ENCODE data around the gene LARP4B. TPM values are rescaled to one million over a fixed set of nuclear protein-coding genes. Genes with fewer than 3 reads are reported as not detected.

LARP4B gene
- polyA plus RNA-seq, 1 of the 3 experiments (the other 2 are of a cell fraction), result 23.3 TPM

- no peak for TF ChIP-seq MAX (IDR thresholded peaks at IDR 0.05; ENCODE audit: low read depth)
- no peak for TF ChIP-seq RAD21 (IDR thresholded peaks at IDR 0.05; ENCODE audit: low read length)
- no peak for TF ChIP-seq YY1 (IDR thresholded peaks at IDR 0.05; ENCODE audit: low read depth)
- TF ChIP-seq ZBTB33 (IDR thresholded peaks at IDR 0.05; ENCODE audit: borderline replicate concordance, low read depth), result no peak
- TF ChIP-seq RFX5 (IDR thresholded peaks at IDR 0.05; ENCODE audit: low read length), result no peak
- no peak for TF ChIP-seq TAF1 (IDR thresholded peaks at IDR 0.05; ENCODE audit: borderline replicate concordance, low read depth, low read length)
- TF ChIP-seq CTCF (IDR thresholded peaks at IDR 0.05), result no peak
- no peaks in the 10 kb centered on the region for H3K36me3 ChIP-seq (replicated peaks in 1 of 2; ENCODE audit: control insufficient read depth in 1 of 2, insufficient read depth in 2 of 2, low read length in 1 of 2)
- H2AFZ ChIP-seq (ENCODE audit: low read depth), result no peak overlapping the region
- no peaks in the 10 kb centered on the region for H3F3A ChIP-seq (replicated peaks; ENCODE audit: insufficient read depth)
- H3K9me2 ChIP-seq, result no peaks in the 10 kb centered on the region
- H3K79me2 ChIP-seq (ENCODE audit: insufficient read depth), result no peaks in the 10 kb centered on the region
- 100% methylated on average over 4 of the region's 7 CpGs for WGBS (ENCODE audit: low lambda C conversion rate)
- H3K9me3 ChIP-seq, result no peaks in the 10 kb centered on the region
- ChIA-PET POLR2A (no interaction called here), CTCF (no interaction called here)
- DNase-seq, result no peak
- H3K9ac ChIP-seq, result no peak overlapping the region
- H3K27ac ChIP-seq (ENCODE audit: low read depth in 2 of 2, low read length in 1 of 2), result no peak overlapping the region
- H4K20me1 ChIP-seq (ENCODE audit: insufficient read depth), result no peaks in the 10 kb centered on the region
- no peaks in the 10 kb centered on the region for H3K27me3 ChIP-seq (ENCODE audit: insufficient read depth)
- H3K4me1 ChIP-seq (ENCODE audit: control insufficient read depth in 1 of 2, insufficient read depth in 2 of 2, low read depth in 1 of 2, low read length in 1 of 2), result peaks cover 0 to 15% of the 10 kb centered on the region in 2 experiments; a peak in 1 of 4 replicates
- H3K4me2 ChIP-seq, result no peak overlapping the region
- H3K4me3 ChIP-seq (ENCODE audit: low read depth in 2 of 2, low read length in 1 of 2), result no peak overlapping the region
Observed at GRCh38 chr10:791639-792038, 139.9 kb downstream of the LARP4B start.

- Histone ChIP-seq H3K4me2 (no peak overlapping the region), H3K9me3 (no peaks in the 10 kb centered on the region), H3K9me2 (no peaks in the 10 kb centered on the region), H3K4me1 (ENCODE audit: control insufficient read depth in 1 of 2, insufficient read depth in 2 of 2, low read depth in 1 of 2, low read length in 1 of 2) (peaks cover 0 to 15% of the 10 kb centered on the region in 2 experiments; a peak in 1 of 4 replicates), H2AFZ (ENCODE audit: low read depth) (no peak overlapping the region), H3K27ac (ENCODE audit: low read depth in 2 of 2, low read length in 1 of 2) (no peak overlapping the region), H3K9ac (no peak overlapping the region), H3K27me3 (ENCODE audit: insufficient read depth) (no peaks in the 10 kb centered on the region), H3F3A (replicated peaks; ENCODE audit: insufficient read depth) (no peaks in the 10 kb centered on the region), H4K20me1 (ENCODE audit: insufficient read depth) (no peaks in the 10 kb centered on the region), H3K79me2 (ENCODE audit: insufficient read depth) (no peaks in the 10 kb centered on the region), H3K36me3 (replicated peaks in 1 of 2; ENCODE audit: control insufficient read depth in 1 of 2, insufficient read depth in 2 of 2, low read length in 1 of 2) (no peaks in the 10 kb centered on the region), H3K4me3 (ENCODE audit: low read depth in 2 of 2, low read length in 1 of 2) (no peak overlapping the region)
- peak; percentile 10 for DNase-seq
- ChIA-PET CTCF (interaction anchor here (0.6 to 3.9 kb wide), 8 partner anchors 13 to 627 kb away, joined by 3 to 54 read pairs (median 7); no protein-coding TSS in a partner anchor), POLR2A (no interaction called here)
- 82% methylated on average over 10 of the region's 25 CpGs for WGBS (ENCODE audit: low lambda C conversion rate)
- TF ChIP-seq EZH2phosphoT487 (IDR thresholded peaks at IDR 0.05; ENCODE audit: borderline replicate concordance, low read depth) (no peak), FOXM1 (IDR thresholded peaks at IDR 0.05; ENCODE audit: low read depth) (no peak), MAX (IDR thresholded peaks at IDR 0.05; ENCODE audit: low read depth) (no peak), TAF1 (IDR thresholded peaks at IDR 0.05; ENCODE audit: borderline replicate concordance, low read depth, low read length) (no peak), IRF3 (IDR thresholded peaks at IDR 0.05; ENCODE audit: low read depth, low read length) (no peak), REST (IDR thresholded peaks at IDR 0.05; ENCODE audit: low read depth, low read length) (no peak), NFIC (IDR thresholded peaks at IDR 0.05; ENCODE audit: borderline replicate concordance) (no peak), TEAD4 (IDR thresholded peaks at IDR 0.05; ENCODE audit: borderline replicate concordance, insufficient read depth) (no peak), GABPA (IDR thresholded peaks at IDR 0.05; ENCODE audit: low read depth) (no peak), FOXJ3 (CRISPR knock-in tag; IDR thresholded peaks at IDR 0.05) (no peak), ELF1 (IDR thresholded peaks at IDR 0.05) (no peak), RCOR1 (IDR thresholded peaks at IDR 0.05; ENCODE audit: low read length) (no peak)
Observed at GRCh38 chr10:790821-791551, 140.5 kb downstream of the LARP4B start.
